NB4 (cell line): ENCODE measurements around the gene CEBPE.

Source experiments
- DNase-seq: peaks from one replicate; pipeline ENCODE4 v3.0.0; 2010; ENCODE audit warnings: low read depth
- H3K4me3 ChIP-seq: one replicate; pipeline ENCODE4 v1.5.1; 2011; ENCODE audit warnings: mild to moderate bottlenecking, low read depth, low read length, moderate library complexity
- CTCF ChIP-seq: IDR thresholded peaks from one replicate; pipeline ENCODE4 v1.5.1; 2012; ENCODE audit warnings: low read depth, low read length
- MYC ChIP-seq: IDR thresholded peaks from 2 replicates; pipeline ENCODE4 v1.6.1; 2011; ENCODE audit warnings: low read depth, low read length
- POLR2A ChIP-seq: IDR thresholded peaks from 2 replicates; pipeline ENCODE4 v1.6.1; 2011; ENCODE audit warnings: mild to moderate bottlenecking; ENCODE audit not compliant: insufficient read length; ENCODE audit errors: extremely low read depth
- TF ChIP-seq, protein P1 (sequence below): IDR thresholded peaks from 2 replicates; pipeline ENCODE4 v1.6.1; 2011; ENCODE audit warnings: low read depth, low read length

The CEBPE gene

GRCh38 chr14:23154964-23155587, 36.0 kb upstream of the CEBPE start:
- TF ChIP-seq POLR2A (no peak), CTCF (no peak), MYC (no peak)
- TF ChIP-seq, protein P1, sequence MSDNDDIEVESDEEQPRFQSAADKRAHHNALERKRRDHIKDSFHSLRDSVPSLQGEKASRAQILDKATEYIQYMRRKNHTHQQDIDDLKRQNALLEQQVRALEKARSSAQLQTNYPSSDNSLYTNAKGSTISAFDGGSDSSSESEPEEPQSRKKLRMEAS = no peak
- DNase-seq = no peak
- no peak overlapping the region for H3K4me3 ChIP-seq

GRCh38 chr14:23153851-23154796, 35.1 kb upstream of the CEBPE start:
- TF ChIP-seq, protein P1 = peak; percentile 39
- no peak for TF ChIP-seq MYC
- DNase-seq = peak; percentile 43
- H3K4me3 ChIP-seq = no peak overlapping the region

DNA sequence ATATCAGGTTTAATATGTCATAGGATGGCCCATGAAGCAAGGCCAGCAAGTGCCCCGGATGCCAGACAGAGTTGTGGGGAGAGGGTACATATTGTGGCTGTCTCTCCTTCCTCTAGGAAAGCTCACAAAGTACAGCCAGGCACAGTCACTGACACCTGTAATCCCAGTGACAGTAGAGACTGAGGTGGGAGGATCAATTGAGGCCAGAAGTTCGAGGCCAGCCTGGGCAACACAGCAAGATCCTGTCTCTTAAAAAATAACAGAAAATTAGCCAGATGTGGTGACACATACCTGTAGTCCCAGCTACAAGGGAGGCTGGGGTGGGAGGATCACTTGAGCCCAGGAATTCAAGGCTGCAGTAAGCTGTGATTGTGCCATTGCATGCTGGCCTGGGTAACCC, 32.3 kb upstream of the CEBPE start:
- H3K4me3 ChIP-seq = no peak overlapping the region
- TF ChIP-seq POLR2A = no peak
- TF ChIP-seq, protein P1 = no peak
- no peak for TF ChIP-seq MYC
- no peak for TF ChIP-seq CTCF
- no peak for DNase-seq

DNA sequence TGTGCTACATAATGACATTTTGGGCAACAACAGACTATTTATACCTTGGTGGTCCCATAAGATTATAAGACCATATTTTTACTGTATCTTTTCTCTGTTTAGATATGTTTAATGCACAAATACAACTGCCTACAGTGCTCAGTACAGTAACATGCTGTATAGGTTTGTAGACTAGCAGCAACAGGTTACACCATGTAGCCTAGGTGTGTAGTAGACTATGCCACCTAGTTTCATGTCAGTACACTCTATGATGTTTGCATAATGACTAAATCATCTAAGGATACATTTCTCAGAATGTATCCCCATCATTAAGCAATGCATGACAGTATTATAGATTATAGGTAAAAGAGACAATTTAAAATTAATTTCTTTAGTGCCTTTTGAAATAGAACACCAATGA, 30.7 kb upstream of the CEBPE start:
- no peak for DNase-seq
- TF ChIP-seq, protein P1 = no peak
- no peak for TF ChIP-seq POLR2A
- H3K4me3 ChIP-seq = no peak overlapping the region

- no peak for DNase-seq
- TF ChIP-seq POLR2A (no peak), CTCF (no peak), MYC (no peak)
- TF ChIP-seq, protein P1 = no peak
- H3K4me3 ChIP-seq = no peak overlapping the region
Observed at GRCh38 chr14:23148591-23149249, 29.7 kb upstream of the CEBPE start.

DNA sequence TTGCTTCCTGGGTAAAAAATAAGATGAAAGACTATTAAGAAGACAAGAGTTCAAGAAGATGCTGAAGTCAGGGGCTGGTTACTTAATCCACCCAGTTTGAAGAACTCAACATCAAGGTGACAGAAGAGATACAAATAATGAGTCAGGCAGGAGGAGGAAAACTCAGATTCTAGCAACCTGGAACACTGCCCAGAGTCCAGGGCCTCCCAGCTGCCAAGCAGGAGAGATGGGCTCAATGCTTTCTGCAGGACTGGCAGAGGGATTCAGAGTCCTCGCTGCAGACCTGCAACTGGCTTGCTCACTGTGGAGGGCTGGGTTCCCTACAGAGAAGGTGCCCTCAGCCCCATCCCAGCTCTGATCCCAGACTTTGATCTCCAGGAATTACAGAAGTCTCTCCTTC, 28.6 kb upstream of the CEBPE start:
- H3K4me3 ChIP-seq = no peak overlapping the region
- no peak for TF ChIP-seq MYC
- TF ChIP-seq CTCF = no peak
- no peak for TF ChIP-seq POLR2A
- TF ChIP-seq, protein P1 = no peak
- DNase-seq = no peak
